ENCODE measurements around the gene SEC23B. TPM values are rescaled to one million over a fixed set of nuclear protein-coding genes. Genes with fewer than 3 reads are reported as not detected.
A peak's percentile ranks its signal among the peaks of the same experiment; 100 is the strongest.

The SEC23B gene
- total and polyA plus RNA-seq, 2 of the 13 experiments (the other 11 are each of a cell fraction or from before 2014, with no cell fraction given): 114 to 120 TPM

- 0 out of 2 replicates have a peak, but pooled peaks have one; percentile 3 for TF ChIP-seq KIAA2018 (CRISPR knock-in tag; IDR thresholded peaks at IDR 0.05; ENCODE audit: borderline replicate concordance)
- TF ChIP-seq ZKSCAN1 (IDR thresholded peaks at IDR 0.05; ENCODE audit: low read length): no peak
- TF ChIP-seq ZNF546 (CRISPR knock-in tag; conservative IDR thresholded peaks at IDR 0.05): peak; percentile 71; the same call in 1 of the 2 replicates
- TF ChIP-seq SNAPC4 (CRISPR knock-in tag; IDR thresholded peaks at IDR 0.05): peak; percentile 93
- no peak; the same call in 1 of the 2 replicates for TF ChIP-seq ZBTB34 (CRISPR knock-in tag; IDR thresholded peaks at IDR 0.05)
- TF ChIP-seq SP5 (CRISPR knock-in tag; IDR thresholded peaks at IDR 0.05; ENCODE audit: borderline replicate concordance, low read depth): 0 out of 2 replicates have a peak, but pooled peaks have one; percentile 61
- TF ChIP-seq FOXA1 (IDR thresholded peaks at IDR 0.05): no peak
- TF ChIP-seq FOXA1 (CRISPR knock-in tag; IDR thresholded peaks at IDR 0.05): no peak
- peak; percentile 91 for TF ChIP-seq MYC (CRISPR knock-in tag; IDR thresholded peaks at IDR 0.05; ENCODE audit: borderline replicate concordance)
- TF ChIP-seq TRAFD1 (CRISPR knock-in tag; IDR thresholded peaks at IDR 0.05; ENCODE audit: borderline replicate concordance): no peak
These were observed 59.4 kb downstream of the SEC23B start, which contains the start of gene SMIM26 (continued) for GRCh38 chr20:18566892-18567738.
